ENCODE results near the gene TCL1B. TPM values are rescaled to one million over a fixed set of nuclear protein-coding genes. Genes with fewer than 3 reads are reported as not detected.

The TCL1B gene
- total RNA-seq, 1 experiment from 2014 or later: 3.6 TPM

DNA sequence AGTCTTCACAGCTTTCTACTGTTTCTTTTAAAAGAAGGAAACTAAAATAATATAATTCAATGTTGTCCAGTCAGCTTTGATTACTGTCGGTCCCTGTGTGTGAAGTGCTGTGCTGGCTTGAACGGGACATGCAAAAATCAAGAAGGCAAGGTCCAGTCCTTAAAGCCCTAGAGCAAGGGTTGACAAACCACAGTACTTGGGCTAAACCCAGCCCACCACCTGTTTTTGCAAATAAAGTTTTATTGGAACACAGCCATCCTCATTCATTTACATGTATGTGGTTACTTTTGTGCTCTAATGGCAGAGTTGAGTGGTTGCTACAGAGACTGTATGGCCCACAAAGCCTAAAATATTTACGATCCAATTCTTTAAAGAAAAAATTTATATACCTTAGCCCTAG, 41.2 kb upstream of the TCL1B start:
- Histone ChIP-seq H3K9ac (ENCODE audit: extremely low read depth, insufficient read length, low read length) (no peak overlapping the region), H4K91ac (ENCODE audit: insufficient read length, low read depth, low read length) (no peak overlapping the region), H2AK5ac (ENCODE audit: insufficient read length, low read length) (no peak overlapping the region), H2BK5ac (ENCODE audit: insufficient read length, low read length) (no peak overlapping the region), H3T11ph (ENCODE audit: low read length) (no peak overlapping the region), H2AFZ (ENCODE audit: low read length) (no peak overlapping the region), H3K79me2 (ENCODE audit: insufficient read depth, low read length) (no peaks in the 10 kb centered on the region), H3K18ac (ENCODE audit: insufficient read length, low read depth, low read length) (no peak overlapping the region), H3K56ac (ENCODE audit: insufficient read length, low read depth, low read length) (no peak overlapping the region), H3K23me2 (ENCODE audit: insufficient read length, low read depth, low read length, poor library complexity, severe bottlenecking) (no peaks in the 10 kb centered on the region), H3K79me1 (ENCODE audit: insufficient read depth, low read depth, low read length, poor library complexity, severe bottlenecking) (no peaks in the 10 kb centered on the region), H2BK20ac (ENCODE audit: low read depth, low read length, poor library complexity, severe bottlenecking) (no peak overlapping the region), H3K14ac (ENCODE audit: insufficient read depth, low read length) (no peak overlapping the region), H4K5ac (ENCODE audit: insufficient read length, low read depth, low read length) (no peak overlapping the region), H3K23ac (ENCODE audit: insufficient read length, low read depth, low read length) (no peak overlapping the region), H3K9me3 (ENCODE audit: control insufficient read depth, low read depth, low read length) (no peaks in the 10 kb centered on the region), H4K20me1 (ENCODE audit: control insufficient read depth, insufficient read depth, insufficient read length) (no peaks in the 10 kb centered on the region), H3K4me2 (ENCODE audit: insufficient read depth, insufficient read length, low read length) (no peak overlapping the region), H2BK15ac (ENCODE audit: low read depth, low read length) (no peak overlapping the region), H3K4me1 (ENCODE audit: insufficient read depth, low read length) (no peaks in the 10 kb centered on the region), H3K4ac (ENCODE audit: low read depth, low read length) (no peak overlapping the region), H2BK120ac (ENCODE audit: low read depth, low read length, poor library complexity, severe bottlenecking) (no peak overlapping the region), H3K27me3 (ENCODE audit: insufficient read depth, low read length) (no peaks in the 10 kb centered on the region), H2BK12ac (ENCODE audit: insufficient read length, low read depth, low read length) (no peak overlapping the region), H4K8ac (replicated peaks; ENCODE audit: insufficient read length, low read depth, low read length) (no peak overlapping the region), H3K27ac (ENCODE audit: insufficient read length, low read depth, low read length) (no peak overlapping the region)
- Mint-ChIP-seq H3K36me3 (ENCODE audit: insufficient read depth in 1 of 3, low read depth in 3 of 3) (no peaks in the 10 kb centered on the region; a peak in 1 of 7 replicates), H3K27me3 (ENCODE audit: low read depth) (peaks cover 7% of the 10 kb centered on the region), H3K4me3 (no peak overlapping the region), H3K9me3 (no peaks in the 10 kb centered on the region), H3K4me1 (no peaks in the 10 kb centered on the region), H3K27ac (no peak overlapping the region)
- DNase-seq: no peak
- WGBS (ENCODE audit: extremely low coverage, insufficient read length, low lambda C conversion rate): no CpG with 5 or more reads among the region's 3 CpGs
- TF ChIP-seq, protein P1, sequence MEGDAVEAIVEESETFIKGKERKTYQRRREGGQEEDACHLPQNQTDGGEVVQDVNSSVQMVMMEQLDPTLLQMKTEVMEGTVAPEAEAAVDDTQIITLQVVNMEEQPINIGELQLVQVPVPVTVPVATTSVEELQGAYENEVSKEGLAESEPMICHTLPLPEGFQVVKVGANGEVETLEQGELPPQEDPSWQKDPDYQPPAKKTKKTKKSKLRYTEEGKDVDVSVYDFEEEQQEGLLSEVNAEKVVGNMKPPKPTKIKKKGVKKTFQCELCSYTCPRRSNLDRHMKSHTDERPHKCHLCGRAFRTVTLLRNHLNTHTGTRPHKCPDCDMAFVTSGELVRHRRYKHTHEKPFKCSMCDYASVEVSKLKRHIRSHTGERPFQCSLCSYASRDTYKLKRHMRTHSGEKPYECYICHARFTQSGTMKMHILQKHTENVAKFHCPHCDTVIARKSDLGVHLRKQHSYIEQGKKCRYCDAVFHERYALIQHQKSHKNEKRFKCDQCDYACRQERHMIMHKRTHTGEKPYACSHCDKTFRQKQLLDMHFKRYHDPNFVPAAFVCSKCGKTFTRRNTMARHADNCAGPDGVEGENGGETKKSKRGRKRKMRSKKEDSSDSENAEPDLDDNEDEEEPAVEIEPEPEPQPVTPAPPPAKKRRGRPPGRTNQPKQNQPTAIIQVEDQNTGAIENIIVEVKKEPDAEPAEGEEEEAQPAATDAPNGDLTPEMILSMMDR (conservative IDR thresholded peaks at IDR 0.05): no peak
